Myocyte (in vitro differentiated cells): ENCODE data around the gene TPGS2. TPM values are rescaled to one million over a fixed set of nuclear protein-coding genes. Genes with fewer than 3 reads are reported as not detected.
A peak's percentile ranks its signal among the peaks of the same experiment; 100 is the strongest.
"Not testable (repeated sequence)": the region's sequence is repeated elsewhere in the genome, so short reads cannot be mapped to it uniquely, and the experiment has no call there.

Source experiments
- DNase-seq: peaks from one replicate; pipeline ENCODE4 v3.0.0-alpha.2; 2012; ENCODE audit warnings: low read depth
- total RNA-seq: library from RNA; depleted of rRNA; stranded (reverse); fragments of >200 nt; gene quantifications from 2 replicates; pipeline ENCODE4 v1.2.3, GENCODE V29; 2014

TPGS2 gene
- total RNA-seq, 1 donor from 2014 or later: 68.9 TPM

DNA sequence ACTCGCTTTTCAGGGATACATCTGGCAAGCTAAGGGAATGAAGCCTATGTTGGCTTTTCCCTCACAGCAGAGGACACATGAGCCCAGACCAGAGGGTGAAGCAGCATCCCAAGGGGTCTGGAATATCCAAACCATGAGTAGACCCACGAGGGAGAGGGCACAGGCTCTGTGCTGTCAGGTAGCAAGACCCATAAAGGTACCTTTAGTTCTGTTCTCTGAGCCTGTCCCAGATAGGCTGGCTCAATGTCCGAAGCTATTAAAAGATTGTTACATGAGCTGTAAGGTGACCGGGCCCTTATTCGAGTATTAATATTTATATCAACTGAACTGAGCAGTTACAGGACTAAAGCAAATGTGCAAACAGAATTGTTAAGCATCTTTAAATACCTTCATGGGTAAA lies 52.2 kb downstream of the TPGS2 start:
- DNase-seq: no peak

DNA sequence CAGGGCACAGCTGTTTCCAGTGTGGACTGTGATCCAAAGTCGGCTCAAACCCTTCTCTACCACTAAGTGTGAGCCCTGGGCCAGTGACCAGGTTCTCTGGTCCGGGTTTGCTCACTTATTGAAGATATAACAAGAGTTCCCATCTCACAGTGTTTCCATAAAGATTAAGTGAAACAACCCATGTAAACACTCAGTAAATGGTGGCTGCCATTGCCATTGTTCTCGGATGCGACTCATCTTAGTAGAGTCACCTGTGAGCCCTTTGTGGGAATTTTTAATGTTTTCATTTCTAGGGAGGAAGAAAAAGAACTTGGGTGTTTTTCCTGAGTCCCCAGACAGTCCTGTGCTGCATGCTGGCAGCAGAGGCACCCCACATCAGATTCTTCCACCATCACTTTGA lies 53.4 kb downstream of the TPGS2 start:
- DNase-seq: no peak

DNA sequence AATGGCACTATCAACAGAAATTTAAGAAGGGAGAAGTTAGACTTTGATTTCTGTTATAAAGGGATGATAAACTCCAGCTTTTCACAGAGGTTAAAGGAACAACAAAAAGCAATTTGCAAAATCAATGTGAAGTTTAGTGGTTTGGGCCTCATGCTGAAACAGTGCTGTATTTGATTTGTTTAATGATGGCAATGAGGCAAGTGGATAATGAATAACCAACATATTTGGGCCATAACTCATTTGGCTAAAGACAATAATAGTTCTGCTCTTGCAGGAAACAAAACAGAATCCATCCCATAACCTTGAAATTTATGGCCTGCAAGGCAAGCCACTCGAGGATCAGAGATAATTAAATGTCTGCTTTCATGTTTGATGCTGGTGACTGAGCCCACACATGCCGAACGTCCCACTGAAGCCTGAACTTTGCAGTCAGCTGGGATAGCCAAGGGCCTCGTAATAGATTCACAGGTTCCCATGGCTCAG lies 56.5 kb downstream of the TPGS2 start:
- DNase-seq: no peak

DNA sequence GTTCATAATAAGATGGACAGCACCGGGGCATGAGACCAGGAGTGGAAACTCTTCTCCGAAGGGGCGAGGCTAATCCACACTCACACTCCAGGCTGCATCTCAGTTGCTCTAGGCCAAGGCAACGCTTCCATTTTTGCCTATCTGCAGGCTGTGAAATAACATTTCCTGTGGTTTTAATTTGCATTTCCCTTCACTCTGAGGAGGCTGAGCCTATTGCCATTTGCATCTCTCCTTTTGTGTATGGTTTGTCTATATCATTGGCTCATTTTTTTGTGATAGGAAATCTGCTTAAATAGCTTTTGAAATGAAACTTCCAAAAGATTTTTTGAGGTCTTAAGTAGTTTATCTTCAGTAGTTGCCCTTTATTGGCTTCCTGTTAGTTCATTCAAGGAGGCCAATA lies 57.6 kb downstream of the TPGS2 start:
- DNase-seq: no peak

- DNase-seq: no peak
These were observed 58.4 kb downstream of the TPGS2 start for GRCh38 chr18:36770315-36770946.

DNA sequence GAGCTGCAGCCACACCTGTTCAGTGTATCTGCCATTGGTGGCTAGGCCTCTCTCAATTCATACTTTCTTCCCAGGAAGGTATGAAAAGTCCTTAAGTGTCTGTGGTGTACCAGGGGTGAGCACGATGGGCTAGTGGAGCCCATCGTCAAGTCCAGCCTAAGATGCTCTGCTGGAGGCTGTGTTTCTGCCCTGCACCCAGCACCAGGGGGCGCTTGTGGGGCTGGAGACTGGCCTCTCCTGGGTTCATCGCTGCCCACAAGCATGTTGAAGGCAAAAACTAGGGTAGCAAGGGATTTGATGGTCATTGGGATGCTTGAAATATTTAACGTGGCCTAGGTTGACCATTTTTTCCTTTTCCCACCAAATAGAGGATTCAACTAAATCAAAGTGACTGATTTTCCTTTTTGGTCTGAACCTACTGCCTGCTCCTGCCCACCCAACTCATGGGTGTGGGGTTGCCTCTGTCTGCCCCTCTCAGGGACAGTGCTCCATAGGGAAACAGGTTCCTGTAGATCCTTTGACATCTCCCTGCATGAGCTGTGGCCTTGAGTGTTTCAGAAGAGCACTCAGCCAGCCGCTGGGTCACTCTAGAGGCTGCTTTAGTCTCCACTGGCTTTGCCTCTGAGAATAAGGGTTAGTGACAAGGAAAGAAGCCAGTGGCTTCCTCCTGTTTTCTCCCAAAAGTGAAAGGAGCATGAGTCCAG lies 59.0 kb downstream of the TPGS2 start:
- DNase-seq: no peak

DNA sequence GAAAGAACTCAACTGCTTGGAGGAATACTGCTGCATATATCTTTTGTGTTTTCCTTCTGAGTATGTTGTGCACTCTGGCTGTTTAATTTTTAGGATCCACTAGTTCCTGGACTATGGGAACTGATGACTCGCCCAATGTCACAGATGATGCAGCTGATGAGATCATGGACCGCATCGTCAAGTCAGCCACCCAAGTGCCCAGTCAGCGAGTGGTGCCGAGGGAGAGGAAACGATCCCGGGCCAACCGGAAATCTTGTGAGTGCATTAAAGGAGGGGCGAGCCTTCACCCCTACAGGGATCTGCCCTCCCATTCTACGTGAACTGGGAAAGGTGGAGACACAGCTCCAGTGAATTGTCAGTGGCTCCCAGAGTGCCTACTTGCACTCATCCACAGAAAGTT lies 59.6 kb downstream of the TPGS2 start:
- DNase-seq: no peak

DNA sequence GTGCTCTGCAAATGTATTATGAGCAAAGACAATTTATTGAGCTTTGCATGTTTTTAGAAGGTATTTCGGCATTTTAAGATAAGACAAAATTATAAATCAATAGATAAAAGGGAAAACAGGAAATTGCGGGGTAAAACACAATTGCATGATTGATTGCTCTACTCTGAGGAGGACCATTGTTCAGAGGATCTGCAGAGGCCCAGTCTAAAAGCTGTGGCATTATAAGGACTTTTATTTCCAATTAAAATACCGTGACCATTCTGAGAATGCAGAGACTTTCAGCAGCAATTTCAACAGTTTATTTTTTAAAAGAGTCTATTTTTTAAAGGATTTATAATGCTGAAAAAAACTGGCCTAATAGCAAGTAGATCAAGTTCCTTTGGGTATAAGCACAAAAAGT lies 62.0 kb downstream of the TPGS2 start:
- DNase-seq: no peak

DNA sequence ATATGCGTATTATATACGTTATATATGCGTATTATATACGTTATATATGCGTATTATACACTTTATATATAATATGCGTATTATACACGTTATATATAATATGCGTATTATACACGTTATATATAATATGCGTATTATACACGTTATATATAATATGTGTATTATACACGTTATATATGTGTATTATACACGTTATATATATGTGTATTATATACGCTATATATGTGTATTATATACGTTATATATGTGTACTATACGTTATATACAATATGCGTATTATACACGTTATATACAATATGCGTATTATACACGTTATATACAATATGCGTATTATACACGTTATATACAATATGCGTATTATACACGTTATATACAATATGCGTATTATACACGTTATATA lies 65.8 kb downstream of the TPGS2 start:
- DNase-seq: not testable (repeated sequence)

DNA sequence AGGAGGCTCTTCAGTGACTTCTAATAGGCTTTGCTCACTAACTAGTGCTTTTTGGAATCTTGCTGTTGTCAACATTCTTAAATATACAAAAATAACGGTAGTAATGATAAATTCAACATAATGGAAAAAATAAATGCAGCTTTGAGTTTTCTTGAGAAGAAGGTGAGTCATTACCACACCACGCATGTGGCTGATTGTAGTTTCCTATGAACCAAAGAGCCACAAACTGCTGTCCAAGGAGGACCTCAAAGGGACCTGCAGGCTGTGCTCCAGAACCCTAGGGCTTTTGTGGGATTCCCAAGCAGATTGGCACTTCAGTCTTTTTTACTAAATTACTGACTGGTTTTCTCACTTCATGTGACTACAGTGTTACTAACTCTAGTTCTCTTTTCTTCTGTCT lies 66.7 kb downstream of the TPGS2 start:
- DNase-seq: no peak

GRCh38 chr18:36761186-36761698 lies 67.6 kb downstream of the TPGS2 start:
- DNase-seq: no peak

DNA sequence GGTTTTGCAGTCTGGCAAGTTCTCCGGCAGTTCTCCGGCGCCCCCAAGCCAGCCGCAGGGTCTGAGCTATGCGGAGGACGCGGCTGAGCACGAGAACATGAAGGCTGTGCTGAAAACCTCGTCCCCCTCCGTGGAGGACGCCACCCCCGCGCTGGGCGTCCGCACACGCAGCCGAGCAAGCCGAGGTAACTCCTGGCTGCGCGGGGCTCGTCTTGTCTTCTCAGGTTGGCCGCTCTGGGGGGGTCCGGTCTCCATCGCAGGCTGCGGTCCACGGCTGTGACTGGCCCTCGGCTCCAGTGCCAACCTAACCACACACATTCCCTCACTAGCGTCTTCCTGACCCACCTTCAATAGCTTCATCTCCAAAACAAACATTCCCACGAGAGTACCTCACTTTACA lies 68.2 kb downstream of the TPGS2 start:
- no peak for DNase-seq

DNA sequence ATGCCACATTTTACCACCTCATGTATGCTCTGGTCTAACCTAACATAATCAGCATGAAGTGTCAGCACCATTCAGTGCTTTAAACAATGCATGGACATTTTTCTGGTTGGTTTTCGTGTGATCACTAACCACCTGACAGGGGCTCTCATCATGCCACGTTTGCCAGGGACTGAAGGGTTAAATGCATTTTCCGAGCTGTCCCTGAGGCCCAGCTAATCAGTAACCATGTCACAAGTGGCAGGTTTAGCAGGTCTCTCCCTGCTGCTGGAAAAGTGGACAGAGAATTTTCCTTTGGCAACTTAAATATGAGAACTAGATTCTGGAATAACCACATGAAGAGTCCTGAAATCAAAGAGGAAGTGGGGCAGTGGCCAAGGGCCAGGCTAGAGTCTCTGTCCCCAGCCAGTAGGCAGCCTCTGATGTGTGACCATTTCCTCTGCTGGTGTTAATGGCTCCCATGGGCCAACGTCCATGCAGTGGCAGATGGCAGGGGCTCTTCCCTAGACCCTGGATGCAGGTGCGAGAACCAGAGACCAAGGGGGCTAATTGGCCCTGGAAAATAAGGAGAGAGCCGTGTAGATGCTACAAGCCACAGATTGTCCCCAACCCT lies 69.5 kb downstream of the TPGS2 start:
- DNase-seq: no peak

DNA sequence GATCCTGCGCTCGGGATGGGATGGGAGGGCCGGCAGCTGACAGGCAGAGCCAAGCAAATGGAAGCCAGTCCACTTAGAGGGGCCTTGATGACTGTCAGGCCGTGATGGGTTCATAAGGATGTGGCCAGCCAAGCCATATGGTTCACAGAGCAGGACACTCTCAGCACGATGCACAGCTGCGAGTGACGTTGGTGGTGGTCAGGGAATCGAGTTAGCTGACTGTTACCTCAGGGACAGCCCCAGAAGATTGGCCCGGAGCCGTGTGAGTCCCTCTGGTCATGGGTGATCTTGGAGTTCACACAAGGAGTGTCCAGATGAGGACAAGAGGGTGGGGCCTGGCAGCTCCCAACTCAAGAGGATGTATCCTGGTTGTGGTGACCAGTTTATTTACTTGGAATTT lies 70.2 kb downstream of the TPGS2 start:
- peak; percentile 12 for DNase-seq

DNA sequence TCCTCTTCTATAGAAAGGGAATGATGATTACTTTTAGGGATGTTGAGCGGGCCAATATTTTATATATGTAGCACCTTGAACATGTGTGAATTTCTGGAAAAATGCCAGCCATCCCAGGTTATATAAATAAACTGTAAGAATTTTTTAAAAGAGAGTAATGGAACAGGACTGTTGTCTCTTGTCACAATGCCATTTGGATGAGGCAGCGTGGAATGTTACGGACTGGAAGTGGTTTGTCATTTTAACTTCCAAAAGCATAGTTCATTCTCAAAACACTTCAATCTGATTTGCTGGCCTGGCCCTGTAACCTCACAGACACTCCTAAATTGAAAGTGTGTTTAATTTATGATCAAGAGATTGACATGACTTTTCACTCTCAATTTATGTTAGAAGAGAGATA lies 70.8 kb downstream of the TPGS2 start:
- no peak for DNase-seq

GRCh38 chr18:36757081-36757480 lies 71.7 kb downstream of the TPGS2 start:
- DNase-seq: peak; percentile 79

DNA sequence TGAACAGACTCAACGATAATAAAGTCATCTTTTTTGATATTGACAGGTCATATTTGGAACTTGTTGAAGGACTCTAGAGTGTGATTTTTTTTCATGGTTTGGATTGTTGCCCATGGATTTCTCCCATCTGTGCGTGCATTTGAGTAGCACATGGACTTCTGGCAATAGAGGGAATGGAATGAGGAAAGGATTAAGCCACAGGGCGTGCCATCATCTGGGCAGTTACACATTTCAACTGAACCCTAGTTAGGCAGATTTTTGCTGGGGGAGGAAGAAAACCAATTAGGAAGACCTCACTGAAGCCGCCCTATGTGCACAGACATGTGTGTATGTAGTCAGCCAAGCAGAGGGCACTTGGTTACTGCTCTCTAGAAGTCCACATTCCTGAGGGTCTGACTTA lies 72.6 kb downstream of the TPGS2 start:
- DNase-seq: peak; percentile 86

- peak; percentile 79 for DNase-seq
These were observed 75.6 kb downstream of the TPGS2 start for GRCh38 chr18:36752929-36753865.

DNA sequence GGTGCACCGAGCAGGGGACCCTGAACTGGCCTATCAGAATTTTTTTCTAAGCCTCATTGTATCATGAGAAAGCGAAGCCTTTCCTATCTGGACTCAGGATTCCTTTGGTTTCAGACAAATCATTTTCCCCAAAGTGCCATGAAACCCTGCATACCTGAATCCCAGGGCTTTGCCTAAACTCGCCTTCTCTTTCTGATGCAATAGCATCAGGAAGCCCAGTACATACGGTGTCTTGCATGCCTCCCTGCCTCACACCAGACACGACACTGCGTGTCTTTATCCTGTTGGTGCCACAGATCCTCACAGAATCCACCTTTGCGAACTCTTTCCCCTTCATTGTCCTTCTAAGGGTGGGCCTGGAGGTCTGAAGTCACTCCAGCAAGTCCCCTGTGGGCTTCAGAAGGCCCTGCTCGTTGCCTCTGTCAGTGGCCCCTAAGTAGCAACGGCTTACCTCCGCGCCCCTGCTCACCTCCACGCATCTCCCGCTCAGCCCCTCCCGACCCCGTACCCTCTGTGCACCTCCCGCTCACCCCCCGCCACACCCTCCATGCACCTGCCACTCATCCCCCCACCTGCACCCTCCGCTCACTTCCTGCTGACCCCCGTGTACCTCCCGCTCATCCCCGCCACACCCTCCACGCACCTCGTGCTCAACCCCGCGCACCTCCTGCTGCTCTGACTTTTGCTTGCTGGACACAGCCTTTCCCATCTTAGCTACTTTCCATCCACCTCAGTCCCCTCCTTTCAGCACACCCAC lies 83.4 kb downstream of the TPGS2 start:
- no peak for DNase-seq

GRCh38 chr18:36744261-36744876 lies 84.4 kb downstream of the TPGS2 start:
- DNase-seq: no peak
